ENCODE measurements around the gene POU2F1. TPM values are rescaled to one million over a fixed set of nuclear protein-coding genes. Genes with fewer than 3 reads are reported as not detected.

Gene POU2F1
- total RNA-seq, 1 donor from 2014 or later, result 7.2 TPM

DNA sequence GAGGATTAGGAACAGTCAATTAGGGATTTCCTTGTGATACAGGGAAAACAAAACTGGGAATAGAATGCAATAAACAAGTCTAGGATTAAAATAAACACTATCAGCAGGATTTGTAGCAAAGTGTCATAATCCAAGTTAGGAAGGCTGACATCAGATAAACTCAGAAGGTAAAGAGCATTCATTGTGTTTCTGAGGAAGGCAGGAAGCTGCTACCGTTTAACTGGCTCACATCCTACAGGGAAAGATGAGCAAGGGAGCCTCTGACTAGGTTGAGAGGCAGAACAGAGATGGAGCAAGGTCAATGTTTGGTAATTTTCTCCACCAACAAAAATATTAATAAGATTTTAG, 124.7 kb downstream of the POU2F1 start:
- TF ChIP-seq, protein P1, sequence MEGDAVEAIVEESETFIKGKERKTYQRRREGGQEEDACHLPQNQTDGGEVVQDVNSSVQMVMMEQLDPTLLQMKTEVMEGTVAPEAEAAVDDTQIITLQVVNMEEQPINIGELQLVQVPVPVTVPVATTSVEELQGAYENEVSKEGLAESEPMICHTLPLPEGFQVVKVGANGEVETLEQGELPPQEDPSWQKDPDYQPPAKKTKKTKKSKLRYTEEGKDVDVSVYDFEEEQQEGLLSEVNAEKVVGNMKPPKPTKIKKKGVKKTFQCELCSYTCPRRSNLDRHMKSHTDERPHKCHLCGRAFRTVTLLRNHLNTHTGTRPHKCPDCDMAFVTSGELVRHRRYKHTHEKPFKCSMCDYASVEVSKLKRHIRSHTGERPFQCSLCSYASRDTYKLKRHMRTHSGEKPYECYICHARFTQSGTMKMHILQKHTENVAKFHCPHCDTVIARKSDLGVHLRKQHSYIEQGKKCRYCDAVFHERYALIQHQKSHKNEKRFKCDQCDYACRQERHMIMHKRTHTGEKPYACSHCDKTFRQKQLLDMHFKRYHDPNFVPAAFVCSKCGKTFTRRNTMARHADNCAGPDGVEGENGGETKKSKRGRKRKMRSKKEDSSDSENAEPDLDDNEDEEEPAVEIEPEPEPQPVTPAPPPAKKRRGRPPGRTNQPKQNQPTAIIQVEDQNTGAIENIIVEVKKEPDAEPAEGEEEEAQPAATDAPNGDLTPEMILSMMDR (conservative IDR thresholded peaks at IDR 0.05; ENCODE audit: low read depth, low read length), result no peak
- DNase-seq (ENCODE audit: low read depth), result no peak
- H3K4me3 ChIP-seq (ENCODE audit: low read depth, low read length), result no peak overlapping the region

DNA sequence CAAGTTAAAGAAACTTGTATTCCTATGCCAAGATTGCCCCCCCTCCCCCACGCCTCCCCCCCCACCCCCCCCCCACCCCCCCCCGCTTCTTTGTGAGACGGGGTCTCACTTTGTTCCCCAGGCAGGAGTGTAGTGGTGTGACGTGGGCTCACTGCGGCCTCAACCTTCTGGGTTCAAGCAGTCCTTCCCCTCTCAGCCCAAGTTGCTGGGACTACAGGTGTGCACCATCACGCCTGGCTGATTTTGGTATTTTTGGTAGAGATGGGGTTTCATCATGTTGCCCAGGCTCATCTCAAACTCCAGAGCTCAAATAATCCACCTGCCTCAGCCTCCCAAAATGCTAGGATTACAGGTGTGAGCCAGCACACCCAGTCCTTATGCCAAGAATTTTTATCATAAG, 136.6 kb downstream of the POU2F1 start:
- TF ChIP-seq, protein P1 (conservative IDR thresholded peaks at IDR 0.05; ENCODE audit: low read depth, low read length), result no peak
- H3K4me3 ChIP-seq (ENCODE audit: low read depth, low read length), result no peak overlapping the region
- DNase-seq (ENCODE audit: low read depth), result no peak

DNA sequence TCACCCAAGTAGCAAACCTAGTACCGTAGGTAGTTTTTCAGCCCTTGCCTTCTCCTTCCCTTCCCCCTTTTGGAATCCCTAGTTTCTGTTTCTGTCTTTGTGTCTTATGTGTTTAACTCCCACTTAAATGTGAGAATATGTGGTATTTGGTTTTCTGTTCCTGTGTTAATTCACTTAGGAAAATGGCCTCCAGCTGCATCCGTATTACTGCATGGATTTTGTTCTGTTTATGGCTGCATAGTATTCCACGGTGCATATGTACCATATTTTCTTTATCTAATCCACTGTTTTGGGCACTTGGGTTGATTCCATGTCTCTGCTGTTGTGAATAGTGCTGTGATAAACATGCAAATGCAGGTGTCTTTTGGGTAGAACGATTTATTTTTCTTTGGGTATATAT, 138.6 kb downstream of the POU2F1 start:
- TF ChIP-seq, protein P1 (conservative IDR thresholded peaks at IDR 0.05; ENCODE audit: low read depth, low read length), result no peak
- DNase-seq (ENCODE audit: low read depth), result no peak
- H3K4me3 ChIP-seq (ENCODE audit: low read depth, low read length), result no peak overlapping the region

DNA sequence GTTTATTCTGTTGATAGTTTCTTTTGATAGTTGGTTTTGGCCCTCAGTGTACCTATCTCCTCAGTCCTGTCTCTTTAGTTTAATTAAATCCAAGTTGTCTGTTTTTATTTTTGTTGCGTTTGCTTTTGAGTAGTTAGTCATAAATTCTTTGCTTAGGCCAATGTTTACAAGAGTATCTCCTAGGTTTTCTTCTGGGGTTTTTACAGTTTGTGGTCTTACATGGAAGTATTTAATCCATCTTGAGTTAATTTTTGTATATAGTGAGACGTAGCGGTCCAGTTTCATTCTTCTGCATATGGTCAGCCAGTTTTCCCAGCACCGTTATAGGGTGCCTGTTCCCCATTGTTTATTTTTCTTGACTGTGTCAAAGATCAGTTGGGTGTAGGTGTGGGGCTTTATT, 139.4 kb downstream of the POU2F1 start:
- H3K4me3 ChIP-seq (ENCODE audit: low read depth, low read length), result no peak overlapping the region
- DNase-seq (ENCODE audit: low read depth), result no peak
- TF ChIP-seq, protein P1 (conservative IDR thresholded peaks at IDR 0.05; ENCODE audit: low read depth, low read length), result no peak

DNA sequence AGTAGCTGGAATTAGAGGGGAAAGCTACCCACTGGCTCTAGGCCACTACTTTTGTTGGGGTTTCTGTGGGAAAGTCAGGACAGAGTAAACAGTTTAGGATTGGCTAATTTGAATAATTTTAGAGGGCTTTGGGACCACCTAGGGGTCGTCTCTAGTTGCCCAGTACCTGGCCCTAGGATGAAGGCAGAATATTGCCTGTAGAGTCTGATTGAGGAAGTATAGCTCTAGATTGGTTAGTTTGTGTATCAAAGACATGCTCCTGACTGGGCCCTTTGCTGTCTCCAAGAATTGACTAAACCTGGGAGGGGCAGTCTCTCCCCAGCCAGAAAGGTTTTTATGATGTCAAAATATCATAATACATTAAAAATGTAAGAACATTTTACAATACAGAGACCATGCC, 142.0 kb downstream of the POU2F1 start:
- TF ChIP-seq, protein P1 (conservative IDR thresholded peaks at IDR 0.05; ENCODE audit: low read depth, low read length), result no peak
- DNase-seq (ENCODE audit: low read depth), result no peak
- H3K4me3 ChIP-seq (ENCODE audit: low read depth, low read length), result no peak overlapping the region

DNA sequence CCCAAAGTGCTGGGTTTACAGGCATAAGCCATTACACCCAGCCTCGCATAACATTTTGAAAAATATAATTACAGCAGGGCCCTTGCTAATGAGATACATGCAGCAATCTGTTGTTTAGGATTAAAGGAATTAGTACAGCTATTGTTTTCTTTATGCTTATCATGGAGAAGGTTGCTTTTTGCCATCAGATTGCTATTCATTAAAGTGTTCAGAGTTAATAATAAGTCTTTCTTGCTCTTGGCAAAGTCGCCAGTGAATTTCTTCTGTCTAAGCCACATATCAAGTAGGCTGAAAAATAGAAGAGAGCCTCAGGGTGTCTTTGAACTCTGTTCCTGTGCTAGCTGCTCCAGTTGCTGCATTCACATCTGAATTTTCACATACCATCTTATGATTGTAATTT, 144.1 kb downstream of the POU2F1 start:
- DNase-seq (ENCODE audit: low read depth), result no peak
- no peak overlapping the region for H3K4me3 ChIP-seq (ENCODE audit: low read depth, low read length)
- TF ChIP-seq, protein P1 (conservative IDR thresholded peaks at IDR 0.05; ENCODE audit: low read depth, low read length), result no peak

DNA sequence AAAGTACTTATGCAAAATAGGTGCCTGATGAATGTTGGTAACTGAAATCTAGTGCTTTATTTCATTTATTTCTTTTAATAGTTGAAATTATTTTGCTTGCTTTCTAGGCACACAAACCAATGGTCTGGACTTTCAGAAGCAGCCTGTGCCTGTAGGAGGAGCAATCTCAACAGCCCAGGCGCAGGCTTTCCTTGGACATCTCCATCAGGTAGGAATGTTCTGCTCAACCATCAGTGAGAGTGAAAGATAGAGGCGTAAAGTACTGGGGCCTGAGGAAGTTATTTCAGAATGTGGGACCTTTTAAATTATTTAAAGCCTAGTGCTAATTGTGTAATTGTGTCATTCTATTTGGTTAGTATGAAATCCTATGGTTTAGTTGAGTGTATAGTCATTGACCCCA, 144.7 kb downstream of the POU2F1 start:
- no peak overlapping the region for H3K4me3 ChIP-seq (ENCODE audit: low read depth, low read length)
- DNase-seq (ENCODE audit: low read depth), result no peak
- TF ChIP-seq, protein P1 (conservative IDR thresholded peaks at IDR 0.05; ENCODE audit: low read depth, low read length), result no peak
